CD4-positive, alpha-beta T cell treated with Interleukin-4 for 1 hour (primary cell): ENCODE data around the gene GAS7.
A peak's percentile ranks its signal among the peaks of the same experiment; 100 is the strongest.

Source experiments
- DNase-seq, 2 donors: peaks; one replicate each; pipeline ENCODE4 v3.0.0-alpha.2; 2020 to 2022

Gene GAS7

DNA sequence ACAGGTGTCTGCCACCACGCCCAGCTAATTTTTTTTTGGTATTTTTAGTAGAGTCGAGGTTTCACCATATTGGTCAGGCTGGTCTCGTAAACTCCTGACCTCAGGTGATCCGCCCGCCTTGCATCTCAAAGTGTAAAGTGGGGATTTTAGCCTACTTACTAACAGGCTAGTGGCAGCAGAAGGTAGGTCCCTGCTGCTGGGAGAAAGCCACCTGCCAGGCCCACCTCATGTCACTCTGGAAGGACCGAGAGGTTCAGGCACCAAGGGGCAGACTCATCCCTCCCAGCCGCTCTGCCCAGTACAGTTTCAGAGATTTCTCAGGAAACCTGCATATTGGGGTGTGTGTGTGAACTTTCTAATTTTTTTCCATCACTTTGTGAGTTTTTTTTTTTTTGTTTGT lies 291.3 kb downstream of the GAS7 start:
- no peak for DNase-seq

DNA sequence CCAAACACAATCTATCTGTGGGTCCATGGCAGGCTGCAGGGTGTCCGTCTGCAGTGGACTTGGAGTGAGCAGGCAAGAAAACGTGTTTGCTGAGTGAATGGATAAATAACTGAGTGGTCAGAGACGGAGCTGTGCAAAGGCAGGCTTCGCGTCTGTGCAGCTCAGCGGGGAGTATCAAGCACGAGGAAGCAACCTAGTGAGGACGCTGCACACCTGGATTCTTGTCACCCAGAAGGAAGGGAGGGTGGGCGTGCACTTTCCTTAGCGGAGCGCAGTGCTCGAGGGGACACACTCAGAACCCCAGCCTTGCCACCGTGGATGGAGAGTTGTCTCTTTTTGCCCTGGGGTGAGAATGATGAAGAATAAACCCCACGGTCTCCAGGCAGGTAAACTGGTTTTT lies 291.8 kb downstream of the GAS7 start:
- no peak for DNase-seq

DNA sequence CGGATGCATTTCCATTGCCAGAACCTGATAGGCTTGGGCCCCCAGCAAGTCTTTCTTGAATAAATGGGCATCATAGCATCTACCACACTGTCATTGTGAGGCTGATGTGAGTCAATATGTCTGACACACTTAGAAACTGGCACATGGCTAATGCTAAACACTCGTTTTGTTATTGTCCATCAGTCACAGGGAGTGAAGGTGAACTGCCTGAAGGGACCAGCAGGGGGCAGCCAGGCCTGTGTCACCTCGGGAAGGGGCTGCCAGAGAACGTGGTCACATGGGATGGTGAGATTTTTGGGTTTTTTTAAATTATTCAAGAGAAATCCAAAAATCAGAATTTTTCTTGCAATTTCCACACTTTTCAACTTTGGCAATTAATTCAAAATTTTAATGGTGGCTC lies 292.5 kb downstream of the GAS7 start:
- peak in 1 of 2 donors; percentile 4 for DNase-seq

DNA sequence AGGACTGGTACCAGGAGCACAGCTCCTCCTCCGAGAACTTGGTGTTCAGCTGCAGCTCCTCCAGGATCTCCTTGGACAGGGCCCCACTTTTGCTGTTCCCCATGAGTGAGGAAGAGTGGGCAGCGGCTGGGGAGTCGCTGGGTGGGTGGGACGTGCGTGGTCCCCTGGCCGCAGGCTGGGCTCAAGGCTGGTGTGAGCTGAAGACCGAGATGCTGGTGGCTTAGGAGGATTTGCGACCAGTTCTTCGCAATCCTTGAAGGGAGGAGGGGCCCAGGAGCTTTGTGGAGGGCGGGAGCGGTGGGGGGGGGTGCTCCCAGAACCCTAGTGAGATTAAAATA lies 293.4 kb downstream of the GAS7 start, which contains the start of gene RCVRN:
TSS of gene RCVRN (minus strand) at position 194 of the 338 bp plus-strand sequence. CDS start at position 103, 91 bp downstream.
- no peak for DNase-seq

DNA sequence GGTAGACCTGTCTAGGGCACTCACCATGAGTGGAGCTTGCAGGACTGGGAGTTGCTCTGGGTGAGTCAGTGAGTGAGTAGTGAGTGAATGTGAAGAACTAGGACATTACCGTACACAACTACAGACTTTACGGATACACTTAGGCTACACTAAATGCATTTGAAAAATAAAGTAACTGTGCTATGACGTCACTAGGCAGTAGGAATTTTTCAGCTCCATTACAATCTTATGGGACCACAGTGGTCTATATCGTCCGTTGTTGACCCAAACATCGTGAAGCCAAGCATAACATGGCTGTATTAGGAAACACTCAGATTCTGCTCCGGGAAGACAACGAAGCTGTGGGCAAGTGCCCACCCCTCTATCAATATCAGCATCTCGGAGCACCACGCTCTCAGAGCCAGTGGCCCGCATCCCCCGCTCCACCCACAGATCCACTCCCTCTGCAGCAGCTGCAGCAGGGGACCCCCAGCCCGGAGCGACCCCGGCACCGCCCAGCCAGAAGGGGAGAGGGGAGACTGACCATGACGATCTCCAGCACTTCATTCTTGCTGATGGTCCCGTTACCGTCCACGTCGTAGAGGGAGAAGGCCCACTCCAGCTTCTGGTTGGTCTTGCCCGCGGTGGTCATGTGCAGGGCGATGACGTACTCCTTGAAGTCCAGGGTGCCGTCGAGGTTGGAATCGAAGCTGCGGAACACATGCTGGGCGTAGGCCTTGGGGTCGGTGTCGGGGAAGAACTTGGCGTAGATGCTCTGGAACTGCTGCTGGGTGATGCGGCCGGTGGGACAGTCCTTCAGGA lies 293.9 kb downstream of the GAS7 start:
- no peak for DNase-seq

DNA sequence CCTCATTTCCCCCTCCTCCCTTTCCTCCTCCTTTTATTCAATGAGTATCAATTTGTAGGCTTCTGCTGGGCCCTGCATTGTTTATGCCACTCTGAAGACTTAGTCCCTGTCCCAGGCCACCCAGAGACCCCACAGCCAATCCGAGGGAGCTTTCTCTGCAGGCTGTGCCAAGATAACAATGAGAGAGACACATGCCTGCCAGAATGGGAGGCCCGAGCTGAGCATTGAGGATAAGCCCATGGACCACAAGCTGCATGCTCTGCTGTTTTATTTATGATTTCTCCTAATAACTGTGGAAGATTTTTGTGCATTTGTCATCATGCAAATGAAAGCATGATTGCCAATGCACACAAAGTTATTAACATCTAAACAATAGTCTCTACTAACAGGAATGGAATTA lies 296.3 kb downstream of the GAS7 start:
- DNase-seq = no peak

DNA sequence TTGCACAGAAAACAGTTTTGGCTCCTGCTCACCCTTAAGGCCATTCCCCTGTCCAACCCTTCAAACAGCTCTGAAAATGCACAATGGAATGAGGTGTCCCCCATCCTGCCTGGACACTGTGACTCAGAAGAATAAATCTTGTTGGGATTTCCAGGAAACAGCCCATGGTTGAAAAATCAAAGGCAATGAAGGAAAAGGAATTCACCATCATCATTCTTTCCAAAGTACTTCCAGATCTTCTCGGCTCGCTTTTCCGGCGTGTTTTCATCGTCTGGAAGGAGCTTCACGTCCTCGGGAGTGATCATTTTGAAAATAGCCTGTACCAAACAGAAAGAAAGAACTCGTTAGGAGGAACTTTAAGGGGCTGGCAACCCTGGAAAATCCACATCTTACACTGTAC lies 297.6 kb downstream of the GAS7 start:
- DNase-seq = no peak

DNA sequence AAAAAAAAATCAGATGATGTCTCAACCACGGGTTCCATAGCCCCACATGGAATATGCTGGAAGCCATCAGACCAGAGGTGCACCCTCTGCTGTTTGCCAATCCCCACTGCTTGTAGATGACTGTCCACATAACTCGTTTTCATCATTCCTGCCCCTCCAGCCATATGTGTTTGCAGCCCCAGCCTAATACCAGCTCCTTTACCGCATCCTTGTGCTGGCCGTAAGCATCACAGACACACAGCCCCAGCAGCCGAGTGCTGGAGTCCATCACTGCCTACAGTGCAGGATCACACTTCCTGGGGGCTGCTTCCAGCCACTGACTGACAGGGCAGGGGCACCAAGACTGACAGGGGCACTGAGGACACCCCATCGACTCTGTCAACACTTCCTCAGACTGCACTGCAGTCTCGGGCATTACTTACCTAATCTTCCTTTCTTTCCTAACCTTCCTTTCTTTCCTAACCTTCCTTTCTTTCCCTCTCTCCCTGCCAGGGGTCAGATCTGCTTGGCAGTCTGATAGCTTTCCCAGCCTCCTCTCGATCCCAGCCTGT lies 298.3 kb downstream of the GAS7 start:
- no peak for DNase-seq

DNA sequence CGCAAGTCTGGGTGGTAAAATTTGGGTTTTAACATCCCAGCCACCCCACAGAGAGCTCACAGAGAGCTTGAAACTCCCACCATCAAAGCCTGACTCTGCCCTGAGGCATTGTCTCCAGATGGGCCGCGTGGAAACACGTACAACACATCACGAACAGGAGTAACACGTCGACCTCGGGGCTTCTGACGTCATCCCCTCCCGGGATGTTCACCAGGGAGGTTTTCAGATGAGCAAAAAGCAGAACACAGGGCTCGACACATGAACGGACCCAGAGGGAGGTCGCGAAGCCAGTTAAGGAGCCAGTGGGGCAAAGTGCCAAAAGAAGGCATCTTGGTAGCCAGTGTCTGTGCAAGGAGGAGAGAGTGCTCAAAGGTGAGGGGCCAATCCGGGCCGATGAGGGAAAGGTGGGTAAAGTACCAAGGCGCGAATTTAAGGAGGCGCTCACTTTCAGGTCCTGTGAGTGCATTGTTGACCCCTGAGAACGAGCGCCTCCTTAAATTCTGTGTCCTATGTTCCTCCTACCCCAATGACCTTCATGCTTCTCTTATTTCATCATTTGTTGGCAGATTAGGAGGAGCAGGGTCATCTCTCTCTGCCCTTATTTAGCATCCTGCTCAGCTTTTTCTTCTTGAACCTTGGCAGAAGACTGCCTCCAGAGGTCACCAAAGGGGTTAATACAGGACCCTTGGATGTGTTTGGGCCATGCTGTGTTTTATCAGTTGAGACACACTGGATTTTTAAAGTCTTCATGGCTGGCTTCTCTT lies 298.9 kb downstream of the GAS7 start:
- DNase-seq = no peak

DNA sequence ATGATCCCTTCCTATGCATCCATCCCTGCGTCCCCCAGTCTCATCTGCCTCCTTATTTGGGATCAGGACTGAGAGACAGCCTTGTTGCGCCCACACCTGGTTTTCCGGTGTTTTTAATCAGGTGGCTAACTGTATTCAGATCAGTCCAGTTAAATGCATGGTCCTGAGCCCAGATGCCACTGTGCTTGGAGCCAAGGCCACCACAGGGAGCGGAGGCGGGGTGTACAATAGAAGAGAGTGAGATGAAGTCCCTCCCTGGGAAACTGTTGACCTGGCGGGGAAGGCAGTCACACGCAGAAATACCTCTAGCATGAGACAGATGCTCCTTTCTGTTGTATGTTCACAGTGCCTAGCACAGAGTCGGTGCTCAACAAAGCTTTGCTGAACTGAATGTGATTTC lies 299.6 kb downstream of the GAS7 start:
- DNase-seq = no peak

DNA sequence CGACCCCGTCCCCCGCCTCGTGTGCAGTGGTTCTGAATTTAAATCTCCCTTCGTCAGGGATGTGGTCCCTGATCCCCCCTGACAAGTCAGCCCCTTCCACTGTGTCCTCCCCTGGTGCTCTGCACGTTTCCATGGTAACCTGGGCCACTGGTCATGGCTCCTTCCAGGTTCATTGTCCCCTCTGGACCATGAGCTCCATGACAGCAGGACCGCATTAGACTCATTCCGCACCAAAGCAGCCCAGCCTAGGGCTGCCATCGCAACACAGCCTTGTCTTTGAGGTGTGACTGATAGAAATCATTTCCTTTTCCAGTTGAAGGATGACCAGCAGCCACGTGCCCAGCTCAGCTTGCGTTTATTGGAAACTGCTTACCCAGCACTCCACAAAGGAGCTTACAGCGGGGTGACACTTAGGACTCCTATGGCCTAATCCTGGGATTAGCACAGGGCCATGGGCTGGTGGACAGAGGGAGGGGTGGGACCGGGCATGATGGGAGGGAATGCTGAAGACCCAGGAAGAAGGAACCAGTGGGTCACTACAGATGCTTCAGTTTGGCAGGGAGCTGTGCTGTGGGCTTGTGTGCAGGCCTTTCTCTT lies 300.9 kb downstream of the GAS7 start:
- no peak for DNase-seq

DNA sequence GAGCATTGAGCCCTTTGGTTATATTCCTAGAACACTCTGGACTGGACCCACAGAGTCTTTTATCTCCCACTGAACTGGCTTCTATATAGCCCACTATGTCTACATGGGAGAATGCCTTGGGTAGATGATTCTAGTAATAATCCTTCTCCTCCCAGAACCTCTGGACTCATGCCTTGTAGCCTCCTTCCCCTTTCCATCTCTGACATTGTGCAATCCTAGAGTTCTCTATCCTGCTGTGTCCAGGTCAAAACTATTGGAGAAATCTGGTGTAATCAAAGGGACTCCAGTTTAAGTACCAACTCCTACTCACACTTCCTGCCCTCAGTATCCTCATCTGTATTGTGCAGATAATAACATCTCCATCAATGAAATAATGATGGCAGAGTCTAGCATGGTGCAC lies 302.5 kb downstream of the GAS7 start:
- no peak for DNase-seq

DNA sequence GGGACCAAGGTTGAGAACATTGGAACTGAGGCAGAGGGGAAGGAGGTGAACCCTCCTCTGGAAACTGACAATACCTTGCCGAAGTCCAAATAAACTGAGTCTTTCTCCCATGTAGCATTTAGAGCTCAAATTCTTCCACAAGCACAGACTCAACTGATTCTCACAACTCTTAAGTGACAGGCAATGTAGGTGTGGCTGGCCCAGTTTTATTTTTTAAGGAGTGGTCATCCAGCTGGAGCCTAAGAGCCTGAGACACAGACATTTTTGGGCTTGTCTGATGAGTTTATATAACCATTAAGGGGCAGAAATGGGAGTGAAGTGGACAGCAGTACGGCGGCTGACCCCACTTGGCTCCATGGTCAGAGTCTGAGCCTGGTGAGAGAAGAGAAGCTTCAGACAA lies 304.2 kb downstream of the GAS7 start:
- DNase-seq = no peak

DNA sequence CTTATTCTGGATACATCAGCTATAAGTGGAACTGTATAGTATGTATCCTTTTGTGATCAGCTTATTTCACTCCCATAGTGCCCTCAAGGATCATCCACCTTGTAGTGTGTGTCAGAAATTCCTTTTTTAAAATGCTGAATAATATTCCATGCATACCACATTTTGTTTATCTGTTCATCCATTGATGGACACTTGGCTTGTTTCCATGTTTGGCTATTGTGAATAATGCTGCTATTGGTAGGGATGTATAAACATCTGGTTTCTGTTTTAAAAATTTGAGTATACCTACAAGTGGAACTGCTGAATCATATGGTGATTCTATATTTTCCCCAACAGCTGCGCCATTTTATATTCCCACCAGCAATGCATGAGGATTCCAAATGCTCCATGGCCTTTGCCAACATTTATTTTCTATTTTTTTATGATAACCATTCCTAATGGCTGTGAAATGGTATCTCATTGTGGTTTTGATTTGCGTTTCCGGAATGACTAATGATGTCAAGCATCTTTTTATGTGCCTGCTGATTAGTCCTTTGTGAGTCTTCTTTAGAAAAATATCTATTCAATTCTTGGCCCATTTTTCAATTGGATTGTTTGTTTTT lies 304.9 kb downstream of the GAS7 start:
- no peak for DNase-seq

DNA sequence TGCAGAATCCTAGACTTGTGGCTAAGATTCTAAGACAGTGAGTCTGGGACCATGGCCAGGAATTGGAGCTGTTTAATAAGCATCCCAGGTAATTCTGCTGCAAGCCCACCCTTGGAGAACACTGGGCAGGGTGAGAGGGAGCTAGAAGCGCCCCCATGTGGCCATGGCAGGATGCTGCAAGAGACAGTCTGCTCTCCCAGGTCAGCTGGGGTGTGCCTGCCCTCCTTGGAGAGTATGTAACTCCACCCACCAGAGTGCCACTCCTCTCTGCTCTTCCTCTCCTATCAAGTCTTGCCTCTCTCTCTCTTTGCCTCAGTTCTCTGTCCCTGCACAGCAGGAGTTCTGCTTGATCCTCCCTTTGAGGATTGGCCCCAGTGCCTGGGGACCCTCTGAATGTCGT lies 308.3 kb downstream of the GAS7 start:
- no peak for DNase-seq

DNA sequence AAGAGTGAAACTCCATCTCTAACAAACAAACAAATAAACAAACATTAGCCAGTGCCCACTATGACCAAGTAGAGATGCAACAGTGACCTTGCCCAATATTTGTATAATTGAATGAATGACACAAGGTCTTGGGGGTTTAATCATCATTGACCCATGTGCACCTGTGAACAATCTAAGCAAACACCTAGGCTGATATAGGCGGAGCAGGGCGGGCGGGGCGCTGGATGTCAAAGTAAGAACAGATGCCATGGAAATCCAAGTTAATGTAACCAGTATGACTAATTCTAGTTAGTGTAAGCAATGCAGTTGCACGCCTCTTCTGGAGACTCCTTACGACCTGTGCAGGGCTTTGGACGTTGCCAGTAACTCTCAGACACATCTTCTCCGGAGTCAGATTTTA lies 310.9 kb downstream of the GAS7 start:
- DNase-seq = no peak

DNA sequence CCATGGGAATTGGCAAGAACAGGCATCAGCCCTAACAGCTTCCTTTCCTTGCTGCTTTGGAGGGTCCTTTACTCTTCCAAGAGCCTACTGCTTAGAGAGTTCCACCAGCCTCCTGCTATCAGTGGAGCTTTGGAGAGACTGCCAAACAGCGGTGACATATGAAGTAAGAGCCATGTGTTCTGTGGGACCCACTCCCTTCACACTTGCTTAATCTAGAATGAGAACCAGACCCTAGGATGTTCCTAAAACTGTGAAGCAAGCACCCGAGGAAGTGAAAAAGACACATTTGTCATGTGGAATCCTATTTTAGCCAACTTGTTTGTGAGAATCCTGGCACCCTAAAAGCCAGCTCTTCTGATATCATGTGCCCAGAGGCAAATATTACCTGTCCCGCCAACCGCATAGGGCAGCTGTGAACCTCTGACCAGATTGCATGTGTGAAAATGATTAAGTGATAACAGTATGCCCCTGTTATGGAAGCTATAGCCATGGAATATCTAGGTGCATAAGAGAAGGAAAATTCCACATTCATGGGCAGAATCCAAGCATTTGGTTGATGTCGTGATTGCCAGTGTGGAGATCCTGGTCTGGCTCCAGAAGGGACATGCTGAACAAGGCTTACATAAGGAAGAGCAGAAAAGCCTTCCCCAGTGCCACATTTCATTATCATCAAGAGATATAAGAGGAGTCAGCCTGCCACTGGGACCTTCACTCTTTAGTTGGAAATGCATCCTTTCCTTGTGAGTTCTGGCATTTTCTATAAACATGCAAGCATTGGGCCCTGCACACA lies 312.1 kb downstream of the GAS7 start:
- DNase-seq = no peak

DNA sequence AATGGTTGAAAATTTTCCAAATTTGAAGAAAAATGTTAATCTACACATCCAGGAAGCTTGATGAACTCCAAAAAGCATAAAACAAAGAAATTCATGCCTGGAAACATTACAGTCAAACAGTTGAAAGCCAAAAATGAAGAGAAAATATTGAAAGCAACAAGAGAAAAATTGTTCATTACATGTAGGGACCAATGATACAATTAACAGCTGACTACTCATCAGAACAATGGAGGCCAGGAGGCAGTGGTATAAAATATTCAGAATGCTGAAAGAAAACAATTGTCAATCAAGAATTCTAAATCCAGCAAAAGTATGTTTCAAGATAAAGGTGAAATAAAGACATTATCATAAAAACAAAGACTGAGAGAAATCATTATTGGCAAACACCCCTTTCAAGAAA lies 315.0 kb downstream of the GAS7 start:
- DNase-seq = no peak

DNA sequence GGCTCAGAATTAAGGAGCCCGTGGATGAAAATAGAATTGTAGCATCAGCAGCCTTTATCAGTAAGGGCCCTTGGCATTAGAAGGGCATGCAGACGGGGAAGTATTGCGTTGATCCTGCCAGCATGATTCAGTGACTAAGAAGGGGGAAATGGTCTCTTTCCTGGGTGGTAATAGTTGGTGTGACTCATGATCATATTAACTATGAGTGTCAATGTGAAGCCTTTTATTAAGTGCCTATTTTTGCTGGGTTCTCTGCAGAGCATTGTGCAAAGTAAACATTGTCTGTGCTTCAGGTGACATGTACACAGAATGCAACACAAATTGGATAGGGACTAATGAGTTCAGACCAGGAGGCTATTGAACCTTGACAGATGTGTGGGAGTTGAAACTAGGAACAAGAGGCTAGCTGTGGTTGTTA lies 317.8 kb downstream of the GAS7 start:
- DNase-seq = peak in 1 of 2 donors; percentile 13

DNA sequence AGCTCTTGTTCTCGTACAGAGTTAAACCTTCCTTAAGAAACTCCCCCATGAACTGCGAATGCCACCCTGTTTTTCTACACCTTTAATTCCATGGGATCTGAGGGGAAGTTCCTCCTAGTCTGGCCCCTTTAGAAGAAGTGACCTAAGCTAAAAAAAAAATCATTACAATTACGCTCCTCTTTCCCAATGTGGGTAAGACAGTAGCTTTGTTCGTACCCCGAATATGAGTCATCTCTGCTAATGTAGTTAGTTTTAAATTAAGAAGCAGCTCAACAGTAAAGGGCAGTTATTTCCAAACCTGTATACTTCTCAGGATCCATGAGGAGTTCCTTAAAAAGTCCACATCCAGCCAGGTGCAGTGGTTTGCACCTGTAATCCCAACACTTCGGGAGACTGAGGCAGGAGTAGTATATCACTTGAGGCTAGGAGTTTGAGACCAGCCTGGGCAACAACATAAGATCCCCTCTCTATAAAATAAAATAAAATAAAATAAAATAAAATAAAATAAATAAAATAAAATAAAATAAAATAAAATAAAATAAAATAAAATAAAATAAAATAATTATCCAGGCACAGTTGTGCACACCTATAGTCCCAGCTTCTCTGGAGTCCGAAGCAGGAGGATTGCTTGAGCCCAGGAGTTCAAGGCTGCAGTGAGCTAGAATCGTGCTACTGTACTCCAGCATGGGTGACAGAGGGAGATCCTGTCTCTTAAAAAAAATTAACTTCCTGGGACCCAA lies 319.4 kb downstream of the GAS7 start:
- DNase-seq = no peak

DNA sequence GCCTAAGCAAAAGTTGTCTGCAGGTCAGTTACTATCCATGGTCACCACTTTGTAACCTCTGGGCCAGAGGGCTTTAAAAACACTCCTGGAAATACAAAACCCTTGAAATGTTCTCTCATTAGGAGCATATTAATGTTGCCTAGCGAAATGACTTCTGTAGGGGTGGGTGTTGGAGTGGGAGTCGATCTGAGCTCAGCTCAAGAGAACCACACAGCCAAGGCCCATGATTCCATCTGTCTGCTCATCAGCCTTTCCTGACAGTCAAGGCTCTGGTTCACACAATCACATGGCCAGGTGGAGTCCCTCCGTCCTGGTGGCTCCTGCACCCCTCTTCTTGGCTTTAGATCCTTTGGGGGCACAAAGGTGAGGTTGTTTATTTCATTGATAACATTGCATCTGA lies 320.1 kb downstream of the GAS7 start:
- DNase-seq = no peak

DNA sequence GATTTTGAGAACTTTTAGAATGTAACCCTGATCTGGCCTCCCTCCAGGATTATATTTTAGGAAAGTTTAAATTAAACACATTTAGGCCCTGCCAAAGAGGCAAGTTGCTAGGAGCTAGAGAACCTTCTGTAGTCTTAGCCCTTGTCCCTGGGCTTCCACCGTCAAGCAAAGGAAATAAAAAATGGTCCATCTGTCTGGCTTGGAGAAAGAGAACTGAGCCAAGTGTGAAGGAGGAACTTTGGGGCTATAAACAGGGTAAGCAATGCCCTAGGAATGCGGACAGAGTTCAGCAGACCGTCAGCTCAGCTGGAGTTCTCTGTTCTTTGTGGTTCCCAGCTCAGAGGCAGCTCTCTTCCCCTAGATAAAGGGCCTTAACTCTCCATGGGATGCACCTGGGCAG lies 323.0 kb downstream of the GAS7 start:
- no peak for DNase-seq
